Endothelial cell of umbilical vein (primary cell): ENCODE measurements around the gene GPSM1. TPM values are rescaled to one million over a fixed set of nuclear protein-coding genes. Genes with fewer than 3 reads are reported as not detected.

Source experiments
- BruUV-seq: library from RNA; stranded (reverse); fragments of 400-500 nt; replicated peaks from 2 replicates; lab custom pipeline; 2021; lab: Mats Ljungman, UMichigan
- CTCF ChIA-PET: fragments of 300-600, 350-600 bp; sonication (Branson Sonifier 250); formaldehyde crosslinking; loops from one replicate; lab custom pipeline; 2021; ENCODE audit warnings: antibody characterized with exemption, inconsistent platforms; lab: Charles Lee
- POLR2A ChIA-PET: fragments of 300-600, 350-600 bp; sonication (Branson Sonifier 250); formaldehyde crosslinking; loops from one replicate; lab custom pipeline; 2021; ENCODE audit warnings: antibody characterized with exemption, inconsistent platforms; lab: Charles Lee
- DNase-seq: peaks from one replicate; pipeline ENCODE4 v3.0.0-alpha.2; 2011; ENCODE audit warnings: low read depth, low spot score
- FAIRE-seq: peaks from 2 replicates; lab custom pipeline; 2011; peaks lifted over from hg19 to GRCh38; lab: Jason Lieb, UNC
- H2AFZ ChIP-seq: 2 replicates; pipeline ENCODE4 v1.6.0; 2012; ENCODE audit warnings: low read depth, low read length, control low read depth, inconsistent platforms
- H3K27ac ChIP-seq: 2 replicates; pipeline ENCODE4 v1.5.1; 2011; ENCODE audit warnings: low read depth, mild to moderate bottlenecking, control low read depth, low read length, moderate library complexity; ENCODE audit not compliant: insufficient read depth
- H3K27me3 ChIP-seq, 2 experiments: 2 replicates each; pipeline versions ENCODE4 v1.6.0 to v1.6.1; 2011; ENCODE audit warnings: low read length in 2 of 2, mixed read lengths in 1 of 2; ENCODE audit not compliant: control insufficient read depth in 2 of 2, insufficient read depth in 2 of 2
- H3K36me3 ChIP-seq, 2 experiments: 2 replicates in 1 of 2; 3 replicates in 1 of 2; pipeline ENCODE4 v1.5.1; 2011; ENCODE audit warnings: low read length in 2 of 2, mild to moderate bottlenecking in 1 of 2, moderate library complexity in 1 of 2; ENCODE audit not compliant: control insufficient read depth in 2 of 2, insufficient read depth in 2 of 2; ENCODE audit errors: extremely low read depth in 1 of 2
- H3K4me1 ChIP-seq: 3 replicates; pipeline ENCODE4 v1.5.1; 2011; ENCODE audit warnings: mild to moderate bottlenecking, low read length; ENCODE audit not compliant: control insufficient read depth, insufficient read depth; ENCODE audit errors: extremely low read depth
- H3K4me2 ChIP-seq: 2 replicates; pipeline ENCODE4 v1.6.1; 2011; ENCODE audit warnings: low read length, control low read depth, mixed read lengths; ENCODE audit not compliant: insufficient read depth
- H3K4me3 ChIP-seq, 3 experiments: fragments of 200-600 bp in 1 of 3; sonication (generic), shearing (Covaris generic) in 1 of 3; replicated peaks in 1 of 3; 2 replicates each; pipeline ENCODE4 v1.5.1; 2011 to 2016; ENCODE audit warnings: control low read depth in 3 of 3, low read length in 3 of 3, mild to moderate bottlenecking in 2 of 3, inconsistent platforms in 1 of 3, low read depth in 1 of 3, moderate library complexity in 1 of 3; ENCODE audit not compliant: insufficient read depth in 1 of 3
- H3K79me2 ChIP-seq: 2 replicates; pipeline ENCODE4 v1.6.0; 2012; ENCODE audit warnings: low read length, inconsistent platforms; ENCODE audit not compliant: control insufficient read depth, insufficient read depth
- H3K9ac ChIP-seq: replicated peaks from 2 replicates; pipeline ENCODE3; 2011; ENCODE audit warnings: low read length, control low read depth; ENCODE audit not compliant: insufficient read depth; ENCODE audit errors: extremely low read depth
- H3K9me1 ChIP-seq: replicated peaks from 3 replicates; pipeline ENCODE4 v1.6.0; 2011; ENCODE audit warnings: mild to moderate bottlenecking, low read length; ENCODE audit not compliant: control insufficient read depth, insufficient read depth; ENCODE audit errors: extremely low read depth
- H3K9me3 ChIP-seq: replicated peaks from 2 replicates; pipeline ENCODE4 v1.5.1; 2012; ENCODE audit warnings: low read length, inconsistent platforms; ENCODE audit not compliant: control insufficient read depth, insufficient read depth
- H4K20me1 ChIP-seq: replicated peaks from 2 replicates; pipeline ENCODE3; 2011; ENCODE audit warnings: mild to moderate bottlenecking, low read length; ENCODE audit not compliant: control insufficient read depth, insufficient read depth; ENCODE audit errors: extremely low read depth
- EZH2 ChIP-seq: IDR thresholded peaks from 2 replicates; pipeline ENCODE4 v1.6.1; 2012; ENCODE audit warnings: borderline replicate concordance, low read depth, mild to moderate bottlenecking, moderate library complexity, low read length, inconsistent platforms; ENCODE audit not compliant: severe bottlenecking
- FOS ChIP-seq: IDR thresholded peaks from 2 replicates; pipeline ENCODE4 v1.6.1; 2011; ENCODE audit warnings: mild to moderate bottlenecking, low read length, moderate library complexity, borderline replicate concordance; ENCODE audit not compliant: insufficient read depth
- GATA2 ChIP-seq: IDR thresholded peaks from 2 replicates; pipeline ENCODE4 v1.7.0; 2011; ENCODE audit warnings: low read depth, mild to moderate bottlenecking, moderate library complexity, mixed read lengths, low read length; ENCODE audit not compliant: insufficient read length, insufficient read depth
- JUN ChIP-seq: IDR thresholded peaks from 2 replicates; pipeline ENCODE4 v1.6.1; 2011; ENCODE audit warnings: borderline replicate concordance, low read depth; ENCODE audit not compliant: insufficient read length, insufficient read depth
- MAX ChIP-seq: IDR thresholded peaks from 2 replicates; pipeline ENCODE4 v1.6.1; 2011; ENCODE audit not compliant: insufficient read depth, insufficient read length
- MYC ChIP-seq: IDR thresholded peaks from one replicate; pipeline ENCODE4 v1.6.1; 2011; ENCODE audit warnings: mild to moderate bottlenecking, low read depth, low read length
- POLR2AphosphoS5 ChIP-seq: IDR thresholded peaks from 2 replicates; pipeline ENCODE4 v1.6.1; 2012; ENCODE audit warnings: low read depth, mild to moderate bottlenecking, control low read depth, low read length, moderate library complexity; ENCODE audit not compliant: insufficient read depth
- dilution Hi-C: fragments of 300-500 bp; cut with MboI; formaldehyde crosslinking; loops from one replicate; pipeline ENCODE4 v1.15.0; 2019; ENCODE audit warnings: low sequenced_read_pairs; ENCODE audit not compliant: extremely low pct_ligation_motif_present
- intact Hi-C: fragments of 100-400 bp; cut with micrococcal nuclease; formaldehyde crosslinking; loops from one replicate; pipeline ENCODE4 v1.10.0; 2022
- polyA plus RNA-seq, 4 experiments: library from polyadenylated mRNA; depleted of rRNA in 3 of 4; stranded (reverse) in 3 of 4; unstranded in 1 of 4; fragments of >200 nt; gene quantifications; 2 replicates each; pipeline versions ENCODE4 v1.2.1 to v1.2.3, GENCODE V29; 2011 to 2012; ENCODE audit warnings: missing spikeins in 1 of 4
- total RNA-seq: library from RNA; stranded (reverse); gene quantifications from 2 replicates; pipeline ENCODE4 v1.2.3, GENCODE V29; 2021

GPSM1 gene
- total and polyA plus RNA-seq, 2 donors (not counting 3 experiments of a cell fraction or from before 2014, with no cell fraction given) = 34.6 to 47.1 TPM

- intact Hi-C loops (no loop called here), dilution Hi-C loops (no loop called here)
- H3K9ac ChIP-seq = no peak overlapping the region
- H4K20me1 ChIP-seq = no peaks in the 10 kb centered on the region
- H3K9me3 ChIP-seq = no peaks in the 10 kb centered on the region
- H3K4me1 ChIP-seq = no peaks in the 10 kb centered on the region
- no peak overlapping the region for H3K4me3 ChIP-seq
- ChIA-PET POLR2A (no interaction called here), CTCF (interaction anchor here (2.3 kb wide), 1 partner anchor 13 kb away, joined by 10 read pairs; the partner anchor contains the start of gene DNLZ)
- no peak for TF ChIP-seq JUN
- no peak for TF ChIP-seq POLR2AphosphoS5
- TF ChIP-seq EZH2 = no peak
- TF ChIP-seq MAX = no peak
- TF ChIP-seq GATA2 = no peak
- TF ChIP-seq MYC = no peak
- TF ChIP-seq FOS = no peak
- BruUV-seq = no TSS peak
- H3K27ac ChIP-seq = no peak overlapping the region
- H3K4me2 ChIP-seq = no peak overlapping the region
- peaks cover 4 to 23% of the 10 kb centered on the region in 2 experiments for H3K36me3 ChIP-seq
- FAIRE-seq (no peak), DNase-seq (no peak)
- no peaks in the 10 kb centered on the region for H3K79me2 ChIP-seq
- H2AFZ ChIP-seq = no peak overlapping the region
- no peaks in the 10 kb centered on the region for H3K9me1 ChIP-seq
- no peaks in the 10 kb centered on the region for H3K27me3 ChIP-seq
Observed at GRCh38 chr9:136376457-136376856, 49.1 kb downstream of the GPSM1 start.
